Skin epidermis (tissue), 12 donors: ENCODE data around the gene ECE2.

Source experiments
- H3K27ac ChIP-seq, 21 experiments: fragments of 200-600 bp; sonication (generic) in 11 of 21; one replicate each; pipeline ENCODE4 v1.5.0; 2020; ENCODE audit warnings: mild to moderate bottlenecking in 3 of 21, inconsistent platforms in 2 of 21, moderate library complexity in 2 of 21
- H3K4me3 ChIP-seq, 7 experiments: fragments of 200-600 bp; sonication (generic) in 2 of 7; one replicate each; pipeline ENCODE4 v1.5.0; 2020; ENCODE audit warnings: inconsistent platforms in 2 of 7, mild to moderate bottlenecking in 2 of 7, moderate library complexity in 1 of 7

ECE2 gene

GRCh38 chr3:184239708-184240107, 36.1 kb upstream of the ECE2 start:
- Histone ChIP-seq H3K27ac (no peak overlapping the region), H3K4me3 (no peak overlapping the region)

- no peak overlapping the region for H3K27ac ChIP-seq
- no peak overlapping the region for H3K4me3 ChIP-seq
Measured at GRCh38 chr3:184240384-184241140, 35.3 kb upstream of the ECE2 start.

GRCh38 chr3:184241141-184241446, 34.7 kb upstream of the ECE2 start:
- H3K27ac ChIP-seq, result no peak overlapping the region
- no peak overlapping the region for H3K4me3 ChIP-seq

- no peak overlapping the region for H3K27ac ChIP-seq
- H3K4me3 ChIP-seq, result peak overlapping the region in 1 of 7 experiments; percentile 11
Measured at GRCh38 chr3:184241447-184242296, 34.1 kb upstream of the ECE2 start.

GRCh38 chr3:184242297-184242685, 33.5 kb upstream of the ECE2 start:
- no peak overlapping the region for H3K4me3 ChIP-seq
- H3K27ac ChIP-seq, result no peak overlapping the region

GRCh38 chr3:184248454-184249411, 27.1 kb upstream of the ECE2 start, which contains the start of gene ALG3:
Gene ALG3, minus strand, starts transcription at chr3:184248962. Its CDS starts 22 bp downstream, at chr3:184248940.
- peak within 1 kb of the TSS; percentile 65 to 97 (median 88) for H3K4me3 ChIP-seq
- H3K27ac ChIP-seq, result peak within 1 kb of the TSS; percentile 71 to 97 (median 92)

GRCh38 chr3:184249412-184250166, 26.2 kb upstream of the ECE2 start, which contains the start of gene EEF1AKMT4:
Gene EEF1AKMT4, plus strand, starts transcription at chr3:184249672. Its CDS starts 23 bp downstream, at chr3:184249695.
- Histone ChIP-seq H3K27ac (peak within 1 kb of the TSS; percentile 71 to 97 (median 92)), H3K4me3 (peak within 1 kb of the TSS; percentile 65 to 97 (median 88))

GRCh38 chr3:184250167-184250828, 25.5 kb upstream of the ECE2 start:
- peak overlapping the region; percentile 65 to 97 (median 88) for H3K4me3 ChIP-seq
- H3K27ac ChIP-seq, result peak overlapping the region in 19 of 21 experiments; percentile 12 to 97 (median 92)

GRCh38 chr3:184255291-184256039, 20.4 kb upstream of the ECE2 start:
- no peak overlapping the region for H3K27ac ChIP-seq
- no peak overlapping the region for H3K4me3 ChIP-seq

- H3K4me3 ChIP-seq, result no peak overlapping the region
- H3K27ac ChIP-seq, result no peak overlapping the region
Measured at GRCh38 chr3:184257083-184257915, 18.5 kb upstream of the ECE2 start.

- H3K4me3 ChIP-seq, result no peak overlapping the region
- no peak overlapping the region for H3K27ac ChIP-seq
Measured at GRCh38 chr3:184258926-184259325, 16.9 kb upstream of the ECE2 start.

GRCh38 chr3:184259396-184259877, 16.4 kb upstream of the ECE2 start:
- peak overlapping the region in 1 of 7 experiments; percentile 18 for H3K4me3 ChIP-seq

GRCh38 chr3:184259878-184260723, 15.7 kb upstream of the ECE2 start:
- Histone ChIP-seq H3K4me3 (peak overlapping the region in 4 of 7 experiments; percentile 38 to 52 (median 46)), H3K27ac (no peak overlapping the region)

More at GRCh38 chr3:184259396-184259877, 16.4 kb upstream of the ECE2 start:
- H3K27ac ChIP-seq, result no peak overlapping the region

- Histone ChIP-seq H3K27ac (no peak overlapping the region), H3K4me3 (peak overlapping the region; percentile 33 to 52 (median 46))
Measured at GRCh38 chr3:184260724-184261269, 15.0 kb upstream of the ECE2 start.

- Histone ChIP-seq H3K4me3 (peak within 1 kb of the TSS; percentile 33 to 52 (median 46)), H3K27ac (no peak within 1 kb of the TSS)
Measured at GRCh38 chr3:184261270-184261853, 14.5 kb upstream of the ECE2 start, which contains the start of gene CAMK2N2. Gene CAMK2N2, minus strand, starts transcription at chr3:184261553. Its CDS starts 268 bp downstream, at chr3:184261285.
